ENCODE data around the gene EXOC5. TPM values are rescaled to one million over a fixed set of nuclear protein-coding genes. Genes with fewer than 3 reads are reported as not detected.

EXOC5 gene
- total RNA-seq, 1 experiment from 2014 or later: 51.0 TPM

GRCh38 chr14:57179273-57179672, 89.4 kb downstream of the EXOC5 start:
- H3F3A ChIP-seq (ENCODE audit: insufficient read depth, low read depth): no peaks in the 10 kb centered on the region
- TF ChIP-seq EZH2 (IDR thresholded peaks at IDR 0.05; ENCODE audit: low read depth): no peak
- TF ChIP-seq, protein P1, sequence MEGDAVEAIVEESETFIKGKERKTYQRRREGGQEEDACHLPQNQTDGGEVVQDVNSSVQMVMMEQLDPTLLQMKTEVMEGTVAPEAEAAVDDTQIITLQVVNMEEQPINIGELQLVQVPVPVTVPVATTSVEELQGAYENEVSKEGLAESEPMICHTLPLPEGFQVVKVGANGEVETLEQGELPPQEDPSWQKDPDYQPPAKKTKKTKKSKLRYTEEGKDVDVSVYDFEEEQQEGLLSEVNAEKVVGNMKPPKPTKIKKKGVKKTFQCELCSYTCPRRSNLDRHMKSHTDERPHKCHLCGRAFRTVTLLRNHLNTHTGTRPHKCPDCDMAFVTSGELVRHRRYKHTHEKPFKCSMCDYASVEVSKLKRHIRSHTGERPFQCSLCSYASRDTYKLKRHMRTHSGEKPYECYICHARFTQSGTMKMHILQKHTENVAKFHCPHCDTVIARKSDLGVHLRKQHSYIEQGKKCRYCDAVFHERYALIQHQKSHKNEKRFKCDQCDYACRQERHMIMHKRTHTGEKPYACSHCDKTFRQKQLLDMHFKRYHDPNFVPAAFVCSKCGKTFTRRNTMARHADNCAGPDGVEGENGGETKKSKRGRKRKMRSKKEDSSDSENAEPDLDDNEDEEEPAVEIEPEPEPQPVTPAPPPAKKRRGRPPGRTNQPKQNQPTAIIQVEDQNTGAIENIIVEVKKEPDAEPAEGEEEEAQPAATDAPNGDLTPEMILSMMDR (conservative IDR thresholded peaks at IDR 0.05): no peak
- CTCF ChIA-PET: no interaction called here
- BruUV-seq (replicated peaks): no TSS peak
- POLR2A ChIA-PET (ENCODE audit: unreplicated experiment): no interaction called here
- no peaks in the 10 kb centered on the region for H4K20me1 ChIP-seq (ENCODE audit: insufficient read depth)
- no peak overlapping the region for H3K4me3 ChIP-seq
- no peak overlapping the region for H3K4me2 ChIP-seq
- H3K27me3 ChIP-seq (ENCODE audit: insufficient read depth, low read depth): no peaks in the 10 kb centered on the region
- H2AFZ ChIP-seq: no peak overlapping the region
- no peaks in the 10 kb centered on the region for H3K9me3 ChIP-seq (ENCODE audit: insufficient read depth, low read depth)
- no peaks in the 10 kb centered on the region for H3K4me1 ChIP-seq (replicated peaks; ENCODE audit: insufficient read depth)
- H3K27ac ChIP-seq: no peak overlapping the region
- H3K36me3 ChIP-seq (ENCODE audit: low read depth): no peaks in the 10 kb centered on the region
- intact Hi-C loops (cut with micrococcal nuclease; ENCODE audit: unreplicated experiment): no loop called here
- DNase-seq: no peak
- H3K9me2 ChIP-seq (ENCODE audit: insufficient read depth): no peaks in the 10 kb centered on the region
- H3K79me2 ChIP-seq (ENCODE audit: low read depth): no peaks in the 10 kb centered on the region

DNA sequence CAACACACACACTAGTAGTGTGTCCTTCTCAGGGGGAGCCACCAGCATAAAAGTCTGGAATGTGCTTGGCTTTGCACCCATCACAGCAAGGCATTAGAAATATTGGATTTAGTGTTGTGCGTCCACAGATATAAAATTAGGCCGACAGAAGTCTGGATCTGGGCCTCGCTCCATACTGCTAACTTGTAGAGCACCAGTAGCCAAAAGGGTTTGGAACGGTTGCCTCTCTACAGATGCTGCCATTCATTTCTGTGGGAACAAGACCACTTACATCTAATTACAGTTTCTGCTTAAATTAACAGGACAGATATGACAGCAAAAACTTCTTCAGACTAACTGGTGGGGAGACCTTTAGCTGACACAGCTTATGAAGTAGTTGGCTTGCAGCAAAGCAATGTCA, 94.2 kb downstream of the EXOC5 start:
- no peak for TF ChIP-seq EZH2 (IDR thresholded peaks at IDR 0.05; ENCODE audit: low read depth)
- TF ChIP-seq, protein P1 (conservative IDR thresholded peaks at IDR 0.05): no peak
- H3K4me1 ChIP-seq (replicated peaks; ENCODE audit: insufficient read depth): no peaks in the 10 kb centered on the region
- no peak overlapping the region for H3K4me2 ChIP-seq
- no TSS peak for BruUV-seq (replicated peaks)
- no peak for DNase-seq
- H2AFZ ChIP-seq: no peak overlapping the region
- H3K27me3 ChIP-seq (ENCODE audit: insufficient read depth, low read depth): no peaks in the 10 kb centered on the region
- no peaks in the 10 kb centered on the region for H3K36me3 ChIP-seq (ENCODE audit: low read depth)
- H3K79me2 ChIP-seq (ENCODE audit: low read depth): no peaks in the 10 kb centered on the region
- no peaks in the 10 kb centered on the region for H3K9me3 ChIP-seq (ENCODE audit: insufficient read depth, low read depth)
- no peak overlapping the region for H3K27ac ChIP-seq
- POLR2A ChIA-PET (ENCODE audit: unreplicated experiment): no interaction called here
- no peaks in the 10 kb centered on the region for H3F3A ChIP-seq (ENCODE audit: insufficient read depth, low read depth)
- H3K4me3 ChIP-seq: no peak overlapping the region
- intact Hi-C loops (cut with micrococcal nuclease; ENCODE audit: unreplicated experiment): no loop called here
- H3K9me2 ChIP-seq (ENCODE audit: insufficient read depth): no peaks in the 10 kb centered on the region
- H4K20me1 ChIP-seq (ENCODE audit: insufficient read depth): no peaks in the 10 kb centered on the region
- CTCF ChIA-PET: interaction anchor here (0.7 kb wide), 1 partner anchor 272 kb away, joined by 4 read pairs; no protein-coding TSS in a partner anchor

DNA sequence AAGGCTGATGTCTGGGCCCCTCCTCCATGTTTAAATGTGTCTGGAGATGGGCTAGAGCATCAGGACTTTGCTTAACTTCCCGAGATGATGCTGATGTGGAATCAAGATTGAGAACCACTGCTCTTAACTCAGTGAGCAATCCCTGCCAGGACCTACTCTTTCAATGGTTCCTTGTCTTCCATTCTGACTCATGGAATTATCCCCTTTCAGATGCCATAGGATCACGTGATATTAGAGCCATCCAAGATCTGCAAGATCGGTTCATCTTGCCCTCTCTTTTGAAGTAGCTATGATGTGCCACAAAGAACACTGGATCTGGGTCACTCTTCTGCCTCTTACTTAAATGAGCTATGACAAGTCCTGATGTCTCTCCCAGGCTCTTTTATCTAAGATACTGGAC, 96.8 kb downstream of the EXOC5 start:
- intact Hi-C loops (cut with micrococcal nuclease; ENCODE audit: unreplicated experiment): no loop called here
- H3K4me1 ChIP-seq (replicated peaks; ENCODE audit: insufficient read depth): no peaks in the 10 kb centered on the region
- H3K9me2 ChIP-seq (ENCODE audit: insufficient read depth): no peaks in the 10 kb centered on the region
- H3F3A ChIP-seq (ENCODE audit: insufficient read depth, low read depth): no peaks in the 10 kb centered on the region
- POLR2A ChIA-PET (ENCODE audit: unreplicated experiment): no interaction called here
- no peaks in the 10 kb centered on the region for H3K27me3 ChIP-seq (ENCODE audit: insufficient read depth, low read depth)
- no peak overlapping the region for H3K4me2 ChIP-seq
- H3K27ac ChIP-seq: no peak overlapping the region
- H3K79me2 ChIP-seq (ENCODE audit: low read depth): no peaks in the 10 kb centered on the region
- CTCF ChIA-PET: no interaction called here
- H4K20me1 ChIP-seq (ENCODE audit: insufficient read depth): no peaks in the 10 kb centered on the region
- no peak for TF ChIP-seq EZH2 (IDR thresholded peaks at IDR 0.05; ENCODE audit: low read depth)
- TF ChIP-seq, protein P1 (conservative IDR thresholded peaks at IDR 0.05): no peak
- DNase-seq: no peak
- no peak overlapping the region for H2AFZ ChIP-seq
- H3K9me3 ChIP-seq (ENCODE audit: insufficient read depth, low read depth): no peaks in the 10 kb centered on the region
- H3K4me3 ChIP-seq: no peak overlapping the region
- H3K36me3 ChIP-seq (ENCODE audit: low read depth): no peaks in the 10 kb centered on the region
- BruUV-seq (replicated peaks): no TSS peak

Measured in PC-9 (cell line).